HG03565 (cell line): Measurements from ENCODE around the gene WNT2.
A peak's percentile ranks its signal among the peaks of the same experiment; 100 is the strongest.
"Not testable (repeated sequence)": the region's sequence is repeated elsewhere in the genome, so short reads cannot be mapped to it uniquely, and the experiment has no call there.

Experiments
- ATAC-seq: cut with Tn5 transposase; IDR thresholded peaks from one replicate; pipeline ENCODE4 v1.9.1; 2021; ENCODE audit warnings: mild to moderate bottlenecking, moderate library complexity; ENCODE audit not compliant: unreplicated experiment

Gene WNT2

DNA sequence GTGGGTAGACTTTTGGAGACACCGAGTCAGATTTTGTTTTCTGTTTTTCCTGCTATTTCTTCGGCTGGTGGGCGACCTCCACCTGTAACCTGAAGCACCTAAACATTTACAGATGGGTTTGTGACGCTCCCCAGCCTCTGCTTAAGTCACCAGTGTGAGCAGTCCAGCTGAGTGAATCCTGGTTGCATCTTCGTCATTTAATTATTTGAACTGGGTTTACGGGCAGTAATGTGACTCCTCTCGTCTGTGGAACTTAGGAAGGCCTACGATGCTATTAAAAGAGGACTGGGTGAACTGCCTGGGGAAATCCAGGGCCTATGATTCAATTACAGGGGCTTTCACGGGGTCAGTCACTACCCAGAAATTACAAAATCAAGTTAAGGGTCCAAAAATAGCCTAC, 52.5 kb downstream of the WNT2 start:
- no peak for ATAC-seq

DNA sequence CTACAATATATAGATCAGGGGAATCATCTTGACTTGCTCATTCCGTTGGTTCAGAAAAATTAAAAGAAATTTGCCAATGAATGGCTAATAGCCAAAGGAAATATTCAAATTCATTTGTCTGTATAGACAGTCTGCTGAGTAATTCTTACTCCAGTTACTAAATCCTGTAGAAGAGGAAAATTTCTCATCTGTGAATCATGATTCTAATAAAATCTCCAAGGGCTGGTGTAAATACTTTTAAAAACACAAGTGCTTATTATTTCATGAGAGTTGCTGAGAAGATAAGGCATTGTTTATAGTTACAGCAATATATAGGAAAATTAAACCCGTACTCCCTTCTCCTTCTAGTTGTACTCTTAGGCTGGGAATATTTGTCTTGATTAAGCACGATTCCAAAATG, 53.0 kb downstream of the WNT2 start:
- no peak for ATAC-seq

- no peak for ATAC-seq
Observed at GRCh38 chr7:117269417-117269816, 53.4 kb downstream of the WNT2 start.

DNA sequence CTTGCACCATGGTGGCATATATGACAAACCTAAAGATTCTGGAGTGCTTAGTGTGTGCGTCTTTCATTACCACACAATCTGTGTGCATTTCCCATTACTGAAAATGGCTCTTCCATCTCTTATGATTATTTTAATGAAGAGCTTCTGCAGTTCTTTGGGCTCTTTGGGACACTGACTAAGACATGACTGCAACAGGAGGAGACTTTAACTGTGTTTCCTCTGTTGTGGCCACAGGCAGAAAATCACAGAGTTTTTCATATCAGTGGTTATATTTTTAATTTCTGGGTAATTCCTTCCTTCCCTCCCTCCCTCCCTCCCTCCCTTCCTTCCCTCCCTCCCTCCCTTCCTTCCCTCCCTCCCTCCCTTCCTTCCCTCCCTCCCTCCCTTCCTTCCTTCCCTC, 58.1 kb downstream of the WNT2 start:
- ATAC-seq, result no peak

DNA sequence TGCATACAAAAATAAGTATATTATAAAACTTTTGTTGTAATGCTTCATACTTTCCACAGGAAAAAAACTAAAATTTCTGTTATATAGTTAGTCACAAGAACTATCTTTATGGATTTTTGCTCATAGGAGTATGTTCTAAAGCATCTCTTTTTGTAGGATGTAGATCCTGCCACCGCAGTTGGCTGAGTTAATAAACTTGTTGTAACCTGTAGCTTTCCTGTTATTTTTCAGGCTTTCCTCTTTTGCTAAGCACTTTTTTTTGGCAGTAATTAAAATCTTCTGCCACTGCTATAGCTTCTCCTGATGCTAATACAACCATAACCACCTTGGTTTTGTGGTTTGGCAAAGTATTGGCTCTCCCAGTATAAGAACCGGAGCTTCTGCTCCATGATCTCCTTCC, 60.3 kb downstream of the WNT2 start:
- ATAC-seq, result no peak

GRCh38 chr7:117259615-117260014, 63.2 kb downstream of the WNT2 start:
- no peak for ATAC-seq

- peak; percentile 47 for ATAC-seq
Observed at GRCh38 chr7:117251687-117252086, 71.2 kb downstream of the WNT2 start.

DNA sequence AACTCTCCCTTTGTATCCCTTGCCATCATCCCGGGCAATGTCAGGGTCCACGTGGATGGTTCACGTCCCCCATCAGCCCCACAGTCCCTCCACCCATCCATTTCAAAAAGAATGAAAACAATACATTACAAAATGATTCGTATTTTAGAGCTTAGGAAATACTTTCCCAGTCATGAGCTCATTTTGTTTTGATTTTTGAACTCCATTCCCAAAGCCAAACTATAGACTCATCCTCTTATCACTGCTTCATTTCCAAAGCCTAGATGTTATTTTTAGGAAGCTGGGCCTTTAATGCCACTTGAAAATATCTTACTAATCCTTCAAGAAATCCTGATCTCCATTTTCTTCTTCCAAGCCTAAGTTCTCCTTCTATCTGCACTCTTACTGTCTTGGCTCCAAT, 72.1 kb downstream of the WNT2 start:
- ATAC-seq, result no peak

- no peak for ATAC-seq
Observed at GRCh38 chr7:117250245-117250644, 72.6 kb downstream of the WNT2 start.

DNA sequence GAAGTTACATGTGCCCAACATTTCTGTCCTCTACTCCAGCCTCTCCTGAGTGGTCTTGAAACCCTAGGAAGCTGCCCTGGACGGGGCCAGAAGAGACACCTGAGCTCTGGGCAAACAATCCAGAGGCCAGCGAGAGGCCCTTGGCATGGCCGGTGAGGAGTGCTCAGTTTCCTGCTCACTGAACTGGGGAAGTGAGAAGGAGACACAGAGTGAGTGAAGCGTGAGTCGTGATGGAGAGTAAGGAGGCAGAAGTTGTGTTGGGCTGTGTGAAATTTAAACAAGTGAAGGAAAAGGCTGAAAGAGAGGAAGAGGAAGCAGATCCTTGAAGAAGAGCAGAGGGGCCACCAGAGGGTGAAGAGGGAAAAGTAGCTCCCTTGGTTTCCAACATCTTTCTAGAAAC, 73.2 kb downstream of the WNT2 start:
- no peak for ATAC-seq

DNA sequence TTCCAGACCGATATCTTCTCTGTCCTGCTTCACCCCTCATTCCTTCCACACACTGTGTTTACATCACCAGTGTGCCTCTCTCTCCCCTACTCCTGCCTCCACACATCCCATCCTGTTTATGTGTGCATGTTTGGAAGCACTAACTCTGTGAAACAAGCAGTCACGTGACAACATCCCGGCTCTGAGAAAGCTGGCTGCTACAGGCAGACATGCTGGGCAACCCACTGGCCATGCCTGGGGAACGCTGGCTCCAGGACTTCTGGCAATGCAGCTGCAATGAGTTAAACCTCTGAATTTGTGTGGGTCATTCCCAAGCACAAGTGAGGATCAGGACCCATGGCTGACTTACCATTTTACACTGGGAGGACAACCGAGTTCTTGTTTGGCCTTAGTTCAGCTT, 74.0 kb downstream of the WNT2 start:
- no peak for ATAC-seq

DNA sequence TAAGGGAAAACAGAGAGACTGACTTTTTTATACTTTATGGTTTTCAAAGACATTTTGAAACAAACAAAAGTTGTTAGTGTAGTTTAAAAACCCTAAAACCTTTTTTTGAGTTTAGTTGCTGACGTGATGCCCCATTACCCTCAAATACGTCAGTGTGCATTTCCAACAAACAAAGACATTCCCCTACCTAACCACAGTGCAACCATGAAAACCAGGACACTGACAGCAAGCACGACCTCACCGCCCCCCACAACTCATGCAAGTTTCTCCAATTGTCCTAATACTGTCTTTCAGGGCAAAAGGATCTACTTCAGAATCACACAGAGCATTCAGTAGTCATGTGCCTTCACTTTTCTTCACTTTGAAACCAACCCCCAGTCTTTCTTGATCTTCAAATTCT, 75.0 kb downstream of the WNT2 start:
- no peak for ATAC-seq

GRCh38 chr7:117245703-117246102, 77.2 kb downstream of the WNT2 start:
- not testable (repeated sequence) for ATAC-seq

DNA sequence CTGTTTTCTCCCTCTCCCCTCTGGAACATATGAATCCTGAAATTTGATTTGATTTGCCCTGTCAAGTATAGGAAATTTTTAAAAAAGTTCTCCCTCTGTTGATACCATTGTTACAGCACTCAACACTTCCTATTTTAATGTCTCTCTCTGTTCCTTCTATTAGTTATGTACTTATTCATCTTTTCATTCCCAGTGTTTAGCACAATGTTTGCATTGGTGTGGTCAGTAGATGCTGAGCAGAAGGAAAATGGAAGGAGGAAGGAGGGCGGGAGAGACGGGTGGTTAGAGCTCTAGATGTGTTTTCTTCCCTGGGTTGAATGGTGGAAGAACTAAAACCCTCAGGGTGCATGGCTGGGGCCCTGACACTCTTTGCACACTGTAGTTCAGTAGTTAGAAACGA, 79.5 kb downstream of the WNT2 start:
- ATAC-seq, result no peak

DNA sequence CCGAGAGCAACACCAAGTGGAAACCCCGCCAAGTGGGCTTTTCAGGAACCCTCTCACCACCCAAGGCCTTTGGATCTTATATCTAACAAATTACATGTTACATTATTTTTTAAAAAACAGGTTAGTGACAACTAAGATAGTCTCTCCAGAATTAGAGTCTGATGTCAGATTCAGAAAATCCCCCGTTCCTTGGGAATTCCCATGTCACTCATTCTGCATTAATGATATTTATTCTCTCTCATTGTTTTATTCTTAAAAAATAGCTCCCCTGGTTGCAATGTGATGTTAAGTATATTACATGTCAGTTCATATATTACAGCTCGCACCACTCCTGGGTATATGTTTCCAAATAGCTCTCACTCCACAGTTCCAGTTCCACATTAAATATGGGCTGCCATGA, 81.8 kb downstream of the WNT2 start:
- no peak for ATAC-seq

GRCh38 chr7:117238937-117239336, 83.9 kb downstream of the WNT2 start:
- no peak for ATAC-seq

DNA sequence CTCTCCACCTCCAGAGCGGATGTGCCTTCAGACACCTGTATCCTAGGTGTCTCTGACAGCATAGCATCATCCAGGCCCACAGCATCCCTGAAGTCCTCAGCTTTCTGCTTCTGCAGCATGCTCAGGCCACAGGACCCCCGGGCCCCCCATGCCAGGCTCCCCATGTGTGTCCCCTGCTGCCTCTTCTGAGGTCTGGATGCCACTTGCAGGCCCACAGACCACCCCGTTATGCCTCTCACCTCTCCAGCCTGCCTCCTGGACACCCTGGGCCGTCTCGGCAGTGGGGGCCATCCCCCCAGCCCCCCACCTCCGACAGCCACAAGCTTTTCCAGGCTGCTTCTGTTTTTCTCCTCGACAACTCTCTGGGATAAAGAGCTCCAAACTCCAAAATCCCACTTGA, 84.4 kb downstream of the WNT2 start:
- no peak for ATAC-seq

GRCh38 chr7:117237646-117238045, 85.2 kb downstream of the WNT2 start:
- no peak for ATAC-seq

GRCh38 chr7:117231047-117231359, 91.9 kb downstream of the WNT2 start:
- no peak for ATAC-seq

DNA sequence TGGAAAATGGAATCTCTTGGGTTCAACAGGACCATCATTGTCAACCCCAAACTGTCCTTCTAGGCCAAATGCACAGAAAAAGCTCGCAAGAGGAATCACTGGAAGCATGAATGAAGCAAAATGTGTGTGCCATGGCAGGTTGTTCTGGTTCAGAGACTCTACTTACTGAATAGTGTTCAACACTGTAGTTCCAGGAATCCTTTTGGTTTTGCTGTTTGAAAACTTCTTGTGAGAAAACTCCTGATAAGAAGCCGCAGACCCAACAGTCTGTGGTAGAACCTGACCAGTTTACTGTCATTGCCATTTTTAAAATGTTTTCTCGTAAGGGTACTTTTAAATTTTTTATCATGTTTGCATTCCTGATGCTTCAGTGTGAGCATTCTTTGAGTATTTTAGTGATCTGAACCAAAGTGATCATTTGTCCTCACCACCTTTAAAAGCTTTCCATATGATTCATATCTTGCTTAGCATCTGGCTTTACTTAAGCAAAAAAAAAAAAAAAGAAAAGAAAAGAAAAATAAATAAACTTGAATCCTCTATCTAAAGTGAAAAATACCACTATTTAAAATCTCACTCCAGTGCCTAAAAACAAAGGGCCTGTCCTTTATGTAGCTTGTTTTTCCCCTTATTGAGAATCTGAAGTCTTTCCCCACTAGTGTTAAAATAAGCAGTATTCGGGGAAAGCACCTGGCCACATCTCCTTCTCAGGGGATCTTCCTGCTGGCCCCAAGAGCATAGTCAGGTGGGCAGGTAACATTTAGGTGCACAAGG, 92.4 kb downstream of the WNT2 start:
- ATAC-seq, result peak; percentile 67

- ATAC-seq, result no peak
Observed at GRCh38 chr7:117229350-117229749, 93.5 kb downstream of the WNT2 start.

DNA sequence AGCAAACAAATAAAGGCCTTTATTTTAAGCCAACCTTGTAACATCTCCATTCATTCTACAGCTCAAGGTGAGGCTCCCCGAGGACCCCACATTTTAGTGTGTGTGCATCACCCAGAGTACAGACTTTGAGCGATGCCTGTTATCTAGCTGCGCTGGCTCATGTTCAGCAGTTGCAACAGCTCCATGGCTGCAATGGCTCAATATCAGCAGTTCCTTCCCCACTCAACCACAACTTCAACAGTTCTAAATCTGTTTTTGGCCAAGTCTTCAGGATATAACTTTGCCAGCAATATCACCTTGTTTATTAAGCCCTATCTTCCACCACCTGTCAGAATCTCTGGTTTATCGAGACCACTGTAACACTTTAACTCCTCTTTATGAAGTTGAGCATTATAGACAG, 95.8 kb downstream of the WNT2 start:
- ATAC-seq, result no peak

GRCh38 chr7:117225536-117225935, 97.3 kb downstream of the WNT2 start:
- ATAC-seq, result no peak
